H9 (cell line): ENCODE data around the gene GRB10. TPM values are rescaled to one million over a fixed set of nuclear protein-coding genes. Genes with fewer than 3 reads are reported as not detected.

ENCODE experiments used
- DNase-seq: peaks from one replicate; pipeline ENCODE4 v3.0.0-alpha.2; 2017
- H2AFZ ChIP-seq: one replicate; pipeline ENCODE4 v1.6.1; 2013; ENCODE audit warnings: mild to moderate bottlenecking, low read length, control low read depth, moderate library complexity
- H2AK5ac ChIP-seq: 2 replicates; pipeline ENCODE4 v1.6.1; 2013; ENCODE audit warnings: low read length, control low read depth, mixed read lengths; ENCODE audit not compliant: insufficient read length
- H2BK120ac ChIP-seq: one replicate; pipeline ENCODE4 v1.6.1; 2013; ENCODE audit warnings: low read depth, mild to moderate bottlenecking, low read length, control low read depth, inconsistent platforms; ENCODE audit not compliant: poor library complexity, severe bottlenecking
- H2BK12ac ChIP-seq: 2 replicates; pipeline ENCODE4 v1.6.1; 2013; ENCODE audit warnings: low read length, control low read depth, mixed read lengths, low read depth; ENCODE audit not compliant: insufficient read length
- H2BK15ac ChIP-seq: 2 replicates; pipeline ENCODE4 v1.6.1; 2013; ENCODE audit warnings: low read depth, low read length, control low read depth
- H2BK20ac ChIP-seq: one replicate; pipeline ENCODE4 v1.6.1; 2013; ENCODE audit warnings: low read depth, mild to moderate bottlenecking, low read length, control low read depth, inconsistent platforms; ENCODE audit not compliant: poor library complexity, severe bottlenecking
- H2BK5ac ChIP-seq: 2 replicates; pipeline ENCODE4 v1.6.1; 2013; ENCODE audit warnings: low read length, control low read depth, mixed read lengths; ENCODE audit not compliant: insufficient read length
- H3K14ac ChIP-seq: 2 replicates; pipeline ENCODE4 v1.6.1; 2013; ENCODE audit warnings: low read length, control low read depth; ENCODE audit not compliant: insufficient read depth
- H3K18ac ChIP-seq: 2 replicates; pipeline ENCODE4 v1.6.1; 2013; ENCODE audit warnings: low read depth, mild to moderate bottlenecking, mixed read lengths, low read length, control low read depth; ENCODE audit not compliant: insufficient read length
- H3K23ac ChIP-seq: 2 replicates; pipeline ENCODE4 v1.6.1; 2013; ENCODE audit warnings: low read length, control low read depth, mixed read lengths, low read depth; ENCODE audit not compliant: insufficient read length
- H3K23me2 ChIP-seq: 2 replicates; pipeline ENCODE4 v1.6.1; 2013; ENCODE audit warnings: low read depth, mild to moderate bottlenecking, mixed read lengths, low read length, control low read depth; ENCODE audit not compliant: insufficient read length, poor library complexity, severe bottlenecking
- H3K27ac ChIP-seq: 2 replicates; pipeline ENCODE4 v1.5.1; 2013; ENCODE audit warnings: low read length, control low read depth, mixed read lengths, low read depth; ENCODE audit not compliant: insufficient read length
- H3K27me3 ChIP-seq: 2 replicates; pipeline ENCODE4 v1.6.1; 2013; ENCODE audit warnings: low read length, control low read depth, inconsistent platforms; ENCODE audit not compliant: insufficient read depth
- H3K4ac ChIP-seq: 2 replicates; pipeline ENCODE4 v1.6.1; 2013; ENCODE audit warnings: low read depth, mild to moderate bottlenecking, control low read depth, inconsistent platforms, low read length, moderate library complexity
- H3K4me1 ChIP-seq: 2 replicates; pipeline ENCODE4 v1.6.1; 2013; ENCODE audit warnings: low read length, control low read depth, inconsistent platforms; ENCODE audit not compliant: insufficient read depth
- H3K4me2 ChIP-seq: 2 replicates; pipeline ENCODE4 v1.6.1; 2013; ENCODE audit warnings: low read length, control low read depth, mixed read lengths; ENCODE audit not compliant: insufficient read length, insufficient read depth
- H3K56ac ChIP-seq: 2 replicates; pipeline ENCODE4 v1.6.1; 2013; ENCODE audit warnings: low read depth, mild to moderate bottlenecking, mixed read lengths, low read length, control low read depth; ENCODE audit not compliant: insufficient read length
- H3K79me1 ChIP-seq: 2 replicates; pipeline ENCODE4 v1.6.1; 2013; ENCODE audit warnings: low read depth, mild to moderate bottlenecking, moderate library complexity, low read length, control low read depth, inconsistent platforms; ENCODE audit not compliant: insufficient read depth, poor library complexity, severe bottlenecking
- H3K79me2 ChIP-seq: 2 replicates; pipeline ENCODE4 v1.6.1; 2013; ENCODE audit warnings: low read length, control low read depth, inconsistent platforms; ENCODE audit not compliant: insufficient read depth
- H3K9ac ChIP-seq: 2 replicates; pipeline ENCODE4 v1.6.1; 2013; ENCODE audit warnings: low read length, control low read depth, mixed read lengths; ENCODE audit not compliant: insufficient read length; ENCODE audit errors: extremely low read depth
- H3K9me3 ChIP-seq: one replicate; pipeline ENCODE4 v1.6.1; 2013; ENCODE audit warnings: low read depth, low read length, inconsistent platforms; ENCODE audit not compliant: control insufficient read depth
- H3T11ph ChIP-seq: one replicate; pipeline ENCODE4 v1.6.1; 2013; ENCODE audit warnings: mild to moderate bottlenecking, low read length, control low read depth, inconsistent platforms
- H4K20me1 ChIP-seq: one replicate; pipeline ENCODE4 v1.6.1; 2013; ENCODE audit not compliant: control insufficient read depth, insufficient read length, insufficient read depth
- H4K5ac ChIP-seq: 2 replicates; pipeline ENCODE4 v1.6.1; 2013; ENCODE audit warnings: low read depth, mild to moderate bottlenecking, mixed read lengths, low read length, control low read depth; ENCODE audit not compliant: insufficient read length
- H4K8ac ChIP-seq: replicated peaks from 2 replicates; pipeline ENCODE4 v1.6.1; 2013; ENCODE audit warnings: low read length, control low read depth, mixed read lengths, low read depth; ENCODE audit not compliant: insufficient read length
- H4K91ac ChIP-seq: 2 replicates; pipeline ENCODE4 v1.6.1; 2013; ENCODE audit warnings: low read depth, mild to moderate bottlenecking, moderate library complexity, mixed read lengths, low read length, control low read depth; ENCODE audit not compliant: insufficient read length
- H3K27ac Mint-ChIP-seq, 3 experiments: 2 replicates in 2 of 3; 3 replicates in 1 of 3; pipeline ENCODE4 v1.8.0; 2020 to 2021; ENCODE audit warnings: mixed read lengths in 3 of 3, mild to moderate bottlenecking in 1 of 3, moderate library complexity in 1 of 3
- H3K27me3 Mint-ChIP-seq: 2 replicates; pipeline ENCODE4 v1.8.0; 2021; ENCODE audit warnings: low read depth, mild to moderate bottlenecking, moderate library complexity, mixed read lengths
- H3K36me3 Mint-ChIP-seq, 3 experiments: 2 replicates in 2 of 3; 3 replicates in 1 of 3; pipeline ENCODE4 v1.8.0; 2020 to 2021; ENCODE audit warnings: low read depth in 3 of 3, mixed read lengths in 3 of 3; ENCODE audit not compliant: insufficient read depth in 1 of 3
- H3K4me1 Mint-ChIP-seq, 2 experiments: 2 replicates each; pipeline ENCODE4 v1.8.0; 2020; ENCODE audit warnings: mixed read lengths in 2 of 2
- H3K4me3 Mint-ChIP-seq, 2 experiments: 2 replicates in 1 of 2; 3 replicates in 1 of 2; pipeline ENCODE4 v1.8.0; 2020 to 2021; ENCODE audit warnings: mild to moderate bottlenecking in 2 of 2, mixed read lengths in 2 of 2, moderate library complexity in 1 of 2
- H3K9me3 Mint-ChIP-seq, 2 experiments: 2 replicates in 1 of 2; 3 replicates in 1 of 2; pipeline ENCODE4 v1.8.0; 2020; ENCODE audit warnings: mild to moderate bottlenecking in 2 of 2, mixed read lengths in 2 of 2, moderate library complexity in 1 of 2
- WGBS: extraction: QIAGEN DNeasy Blood & Tissue Kit; methylation state at CpG from one replicate; pipeline ENCODE4 v1.1.7; 2013; ENCODE audit warnings: missing lambda C conversion rate, low lambda C conversion rate, mixed read lengths; ENCODE audit not compliant: insufficient read length; ENCODE audit errors: extremely low coverage; 5-methylcytosine and 5-hydroxymethylcytosine counted together
- total RNA-seq: library from RNA; stranded (reverse); gene quantifications from 2 replicates; pipeline ENCODE4 v1.2.1, GENCODE V29; 2021
- TF ChIP-seq, protein P1 (sequence below): fragments of 200-600 bp; sonication (generic); conservative IDR thresholded peaks from 3 replicates; pipeline ENCODE4 v1.8.0; 2021; ENCODE audit warnings: antibody characterized with exemption, mild to moderate bottlenecking

GRB10 gene
- total RNA-seq, 1 experiment from 2014 or later, result 108 TPM

DNA sequence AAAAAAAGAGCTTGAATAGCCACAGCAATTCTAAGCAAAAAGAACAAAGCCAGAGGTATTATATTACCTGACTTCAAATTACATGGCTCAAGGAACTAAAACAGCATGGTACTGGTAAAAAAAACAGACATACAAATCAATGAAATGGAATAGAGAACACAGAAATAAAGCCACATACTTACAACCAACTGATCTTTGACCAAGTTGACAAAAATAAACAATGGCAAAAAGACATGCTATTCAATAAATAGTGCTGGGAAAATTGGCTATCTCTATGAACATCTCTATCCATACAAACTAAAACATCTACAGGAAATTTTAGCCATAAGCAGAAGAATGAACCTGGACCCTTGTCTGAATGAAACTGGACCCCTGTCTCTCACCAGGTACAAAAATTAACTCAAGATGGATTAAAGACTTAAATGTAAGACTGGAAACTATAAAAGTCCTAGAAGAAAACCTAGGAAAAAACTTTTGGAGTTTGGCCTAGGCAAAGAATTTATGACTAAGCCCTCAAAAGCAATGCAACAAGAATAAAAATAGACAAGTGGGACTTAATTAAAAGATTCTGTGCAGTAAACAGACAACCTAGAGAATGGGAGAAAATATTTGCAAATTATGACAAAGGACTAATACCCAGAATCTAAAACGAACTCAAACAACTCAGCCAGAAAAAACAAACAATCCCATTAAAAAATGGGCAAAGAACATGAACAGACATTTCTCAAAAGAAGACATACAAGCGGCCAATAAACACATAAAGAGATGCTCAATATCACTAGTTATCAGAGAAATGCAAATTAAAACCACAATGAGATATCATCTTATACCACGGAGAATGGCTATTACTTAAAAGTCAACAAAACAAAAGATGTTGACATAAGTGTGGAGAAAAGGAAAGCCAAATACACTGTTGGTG lies 144.7 kb downstream of the GRB10 start:
- no peaks in the 10 kb centered on the region for H3K9me3 ChIP-seq
- no peak overlapping the region for H3K4ac ChIP-seq
- H3K23ac ChIP-seq, result no peak overlapping the region
- H3K27ac ChIP-seq, result no peak overlapping the region
- peaks cover 2 to 43% (median 41%) of the 10 kb centered on the region in 3 experiments; a peak in 6 of 7 replicates for H3K36me3 Mint-ChIP-seq
- TF ChIP-seq, protein P1, sequence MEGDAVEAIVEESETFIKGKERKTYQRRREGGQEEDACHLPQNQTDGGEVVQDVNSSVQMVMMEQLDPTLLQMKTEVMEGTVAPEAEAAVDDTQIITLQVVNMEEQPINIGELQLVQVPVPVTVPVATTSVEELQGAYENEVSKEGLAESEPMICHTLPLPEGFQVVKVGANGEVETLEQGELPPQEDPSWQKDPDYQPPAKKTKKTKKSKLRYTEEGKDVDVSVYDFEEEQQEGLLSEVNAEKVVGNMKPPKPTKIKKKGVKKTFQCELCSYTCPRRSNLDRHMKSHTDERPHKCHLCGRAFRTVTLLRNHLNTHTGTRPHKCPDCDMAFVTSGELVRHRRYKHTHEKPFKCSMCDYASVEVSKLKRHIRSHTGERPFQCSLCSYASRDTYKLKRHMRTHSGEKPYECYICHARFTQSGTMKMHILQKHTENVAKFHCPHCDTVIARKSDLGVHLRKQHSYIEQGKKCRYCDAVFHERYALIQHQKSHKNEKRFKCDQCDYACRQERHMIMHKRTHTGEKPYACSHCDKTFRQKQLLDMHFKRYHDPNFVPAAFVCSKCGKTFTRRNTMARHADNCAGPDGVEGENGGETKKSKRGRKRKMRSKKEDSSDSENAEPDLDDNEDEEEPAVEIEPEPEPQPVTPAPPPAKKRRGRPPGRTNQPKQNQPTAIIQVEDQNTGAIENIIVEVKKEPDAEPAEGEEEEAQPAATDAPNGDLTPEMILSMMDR, result no peak
- H4K5ac ChIP-seq, result no peak overlapping the region
- H3K56ac ChIP-seq, result no peak overlapping the region
- no peak overlapping the region for H3K14ac ChIP-seq
- no peaks in the 10 kb centered on the region for H3K79me2 ChIP-seq
- no peak overlapping the region for H2BK120ac ChIP-seq
- H3K4me1 ChIP-seq, result no peaks in the 10 kb centered on the region
- H2AFZ ChIP-seq, result no peak overlapping the region
- H3K27ac Mint-ChIP-seq, result no peak overlapping the region
- H2BK12ac ChIP-seq, result no peak overlapping the region
- peaks cover 14% of the 10 kb centered on the region in 2 experiments for H3K4me1 Mint-ChIP-seq
- no peak overlapping the region for H3K4me2 ChIP-seq
- no peak overlapping the region for H2BK20ac ChIP-seq
- no peak for DNase-seq
- H3K27me3 ChIP-seq, result no peaks in the 10 kb centered on the region
- no peak overlapping the region for H3K4me3 Mint-ChIP-seq
- no peaks in the 10 kb centered on the region for H3K23me2 ChIP-seq
- no peaks in the 10 kb centered on the region for H3K79me1 ChIP-seq
- H3K27me3 Mint-ChIP-seq, result no peaks in the 10 kb centered on the region; the same call in 1 of the 2 replicates
- H4K8ac ChIP-seq, result no peak overlapping the region
- no peak overlapping the region for H2BK15ac ChIP-seq
- H3K9ac ChIP-seq, result no peak overlapping the region
- WGBS, result no CpG with 5 or more reads among the region's 3 CpGs
- no peaks in the 10 kb centered on the region for H4K20me1 ChIP-seq
- H4K91ac ChIP-seq, result no peak overlapping the region
- no peak overlapping the region for H2AK5ac ChIP-seq
- H3K18ac ChIP-seq, result no peak overlapping the region
- no peak overlapping the region for H2BK5ac ChIP-seq
- no peak overlapping the region for H3T11ph ChIP-seq
- H3K9me3 Mint-ChIP-seq, result peaks cover 14 to 29% of the 10 kb centered on the region in 2 experiments
